Kidney (tissue), 14 donors: Measurements from ENCODE around the gene PEX16. TPM values are rescaled to one million over a fixed set of nuclear protein-coding genes. Genes with fewer than 3 reads are reported as not detected.

ENCODE experiments used
- DNase-seq, 5 donors: peaks; one replicate each; pipeline ENCODE4 v3.0.0-alpha.2; 2013 to 2020
- FAIRE-seq: peaks from 2 replicates; lab custom pipeline; 2012; peaks lifted over from hg19 to GRCh38; lab: Jason Lieb, UNC
- H3K27ac ChIP-seq, 2 donors: one replicate each; pipeline ENCODE4 v1.7.0; 2013; ENCODE audit warnings: low read depth in 2 of 2, low read length in 2 of 2, inconsistent platforms in 1 of 2
- H3K27me3 ChIP-seq: one replicate; pipeline ENCODE4 v1.7.1; 2013; ENCODE audit warnings: low read length, inconsistent platforms; ENCODE audit not compliant: control insufficient read depth, insufficient read depth
- H3K36me3 ChIP-seq, 3 donors: one replicate each; pipeline versions ENCODE4 v1.7.0 to v1.7.1; 2013; ENCODE audit warnings: low read length in 3 of 3, control low read depth in 1 of 3, inconsistent platforms in 1 of 3; ENCODE audit not compliant: insufficient read depth in 3 of 3, control insufficient read depth in 2 of 3
- H3K4me1 ChIP-seq, 3 donors: one replicate each; pipeline versions ENCODE4 v1.7.0 to v1.7.1; 2013; ENCODE audit warnings: low read length in 3 of 3, inconsistent platforms in 1 of 3, low read depth in 1 of 3; ENCODE audit not compliant: control insufficient read depth in 2 of 3, insufficient read depth in 2 of 3
- H3K4me3 ChIP-seq, 3 donors: one replicate each; pipeline versions ENCODE4 v1.7.0 to v1.8.1; 2013; ENCODE audit warnings: low read length in 3 of 3, control low read depth in 1 of 3, inconsistent platforms in 1 of 3
- H3K9ac ChIP-seq, 3 donors: one replicate each; pipeline versions ENCODE4 v1.7.0 to v1.7.1; 2013; ENCODE audit warnings: low read length in 3 of 3, control low read depth in 1 of 3, inconsistent platforms in 1 of 3
- H3K9me3 ChIP-seq, 3 donors: one replicate each; pipeline versions ENCODE4 v1.7.0 to v1.7.1; 2013; ENCODE audit warnings: low read length in 3 of 3, control low read depth in 1 of 3, inconsistent platforms in 1 of 3; ENCODE audit not compliant: control insufficient read depth in 2 of 3, insufficient read depth in 1 of 3
- intact Hi-C: fragments of 100-400 bp; cut with DNase I; formaldehyde crosslinking; loops from one replicate; pipeline ENCODE4 v1.11.1; 2022
- polyA plus RNA-seq: library from polyadenylated mRNA; stranded (reverse); fragments of 350-450 nt; fragmentation: Illumina TruSeq; extraction: RNeasy Lipid Tissue Mini Kit (QIAGEN cat#74804); gene quantifications from one replicate; pipeline ENCODE4 v1.2.3, GENCODE V29; 2014; ENCODE audit warnings: low read depth, low replicate concordance; ENCODE audit not compliant: insufficient read depth
- total RNA-seq: library from RNA; stranded (reverse); fragmentation: NEBNext Ultra II Directional; extraction: Animal tissue kit (Norgen Biotek cat#: 25700); gene quantifications from one replicate; pipeline ENCODE4 v1.2.1, GENCODE V29; 2021
- TF ChIP-seq, protein P1 (sequence below): IDR thresholded peaks from 3 replicates; pipeline ENCODE4 v1.5.1; 2012; ENCODE audit warnings: mild to moderate bottlenecking, moderate library complexity, borderline replicate concordance; ENCODE audit not compliant: insufficient read depth; ENCODE audit errors: extremely low read depth
- donor health status: control.
- donor health status: control.
- donor health status: control.
- donor health status: control.
- donor health status: control.
- donor health status: DM: yes; HTN: yes; CAD: no.
- donor health status: Normal renal cell carcinoma (clear cell type).

PEX16 gene
- total and polyA plus RNA-seq, 2 donors from 2014 or later = 38.4 to 46.0 TPM

DNA sequence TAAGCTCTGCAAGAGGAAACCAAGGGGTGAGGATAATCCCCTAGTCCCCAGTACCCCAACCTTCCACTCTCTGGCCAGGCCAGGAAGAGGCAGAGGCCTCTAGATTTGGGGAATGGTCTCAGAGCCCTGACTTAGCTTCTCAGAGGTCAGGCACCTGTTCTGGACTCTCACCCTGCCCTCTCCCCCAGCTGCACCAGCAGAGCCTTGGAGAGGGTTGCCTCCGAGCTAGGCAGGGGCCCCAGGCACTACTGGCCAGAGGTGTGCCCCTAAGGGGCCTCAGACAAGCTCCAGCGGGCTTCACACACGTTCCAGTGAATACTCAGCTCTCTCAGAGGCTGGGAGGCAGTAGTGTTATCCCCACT is 18.6 kb downstream of the PEX16 start:
- H3K4me3 ChIP-seq = peak overlapping the region in 2 of 3 donors; percentile 37 to 56
- no peak overlapping the region for H3K27ac ChIP-seq

DNA sequence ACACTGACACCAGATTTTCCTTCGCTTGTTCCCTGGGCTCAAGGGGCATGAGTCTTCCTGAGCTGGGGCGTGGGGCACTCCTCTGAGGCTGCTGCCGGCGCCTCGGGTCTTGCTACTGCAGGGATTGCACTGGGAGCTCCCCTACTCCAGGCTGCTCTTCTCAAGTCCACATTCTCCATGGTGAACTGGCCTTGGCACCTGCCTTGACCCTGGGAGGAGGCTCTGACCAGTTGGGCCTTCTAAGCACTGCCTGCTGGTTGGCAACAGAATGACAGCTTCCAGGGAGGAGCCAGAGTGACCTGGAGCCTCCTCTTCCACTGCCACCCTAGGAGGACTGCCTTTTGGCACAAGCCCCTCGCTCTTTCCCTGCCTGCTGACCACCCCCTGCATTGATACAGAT is 20.1 kb downstream of the PEX16 start:
- FAIRE-seq = no peak
- intact Hi-C loops = no loop called here
- no peaks in the 10 kb centered on the region for H3K36me3 ChIP-seq
- H3K9me3 ChIP-seq = no peaks in the 10 kb centered on the region
- H3K4me1 ChIP-seq = peaks cover 0 to 13% (median 4%) of the 10 kb centered on the region in 3 donors
- no peak overlapping the region for H3K9ac ChIP-seq
- no peak overlapping the region for H3K27ac ChIP-seq
- no peaks in the 10 kb centered on the region for H3K27me3 ChIP-seq
- peak in 1 of 5 donors; percentile 61 for DNase-seq
- no peak overlapping the region for H3K4me3 ChIP-seq
- TF ChIP-seq, protein P1, sequence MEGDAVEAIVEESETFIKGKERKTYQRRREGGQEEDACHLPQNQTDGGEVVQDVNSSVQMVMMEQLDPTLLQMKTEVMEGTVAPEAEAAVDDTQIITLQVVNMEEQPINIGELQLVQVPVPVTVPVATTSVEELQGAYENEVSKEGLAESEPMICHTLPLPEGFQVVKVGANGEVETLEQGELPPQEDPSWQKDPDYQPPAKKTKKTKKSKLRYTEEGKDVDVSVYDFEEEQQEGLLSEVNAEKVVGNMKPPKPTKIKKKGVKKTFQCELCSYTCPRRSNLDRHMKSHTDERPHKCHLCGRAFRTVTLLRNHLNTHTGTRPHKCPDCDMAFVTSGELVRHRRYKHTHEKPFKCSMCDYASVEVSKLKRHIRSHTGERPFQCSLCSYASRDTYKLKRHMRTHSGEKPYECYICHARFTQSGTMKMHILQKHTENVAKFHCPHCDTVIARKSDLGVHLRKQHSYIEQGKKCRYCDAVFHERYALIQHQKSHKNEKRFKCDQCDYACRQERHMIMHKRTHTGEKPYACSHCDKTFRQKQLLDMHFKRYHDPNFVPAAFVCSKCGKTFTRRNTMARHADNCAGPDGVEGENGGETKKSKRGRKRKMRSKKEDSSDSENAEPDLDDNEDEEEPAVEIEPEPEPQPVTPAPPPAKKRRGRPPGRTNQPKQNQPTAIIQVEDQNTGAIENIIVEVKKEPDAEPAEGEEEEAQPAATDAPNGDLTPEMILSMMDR = no peak

More for the DNA sequence above, 18.6 kb downstream of the PEX16 start:
- H3K9ac ChIP-seq = peak overlapping the region in 1 of 3 donors; percentile 26
- no peaks in the 10 kb centered on the region for H3K9me3 ChIP-seq
- H3K4me1 ChIP-seq = peaks cover 0 to 13% (median 4%) of the 10 kb centered on the region in 3 donors
- DNase-seq = no peak
- TF ChIP-seq, protein P1 = no peak
- intact Hi-C loops = no loop called here
- H3K27me3 ChIP-seq = no peaks in the 10 kb centered on the region
- FAIRE-seq = no peak
- H3K36me3 ChIP-seq = peaks cover 0 to 3% (median 0%) of the 10 kb centered on the region in 3 donors

DNA sequence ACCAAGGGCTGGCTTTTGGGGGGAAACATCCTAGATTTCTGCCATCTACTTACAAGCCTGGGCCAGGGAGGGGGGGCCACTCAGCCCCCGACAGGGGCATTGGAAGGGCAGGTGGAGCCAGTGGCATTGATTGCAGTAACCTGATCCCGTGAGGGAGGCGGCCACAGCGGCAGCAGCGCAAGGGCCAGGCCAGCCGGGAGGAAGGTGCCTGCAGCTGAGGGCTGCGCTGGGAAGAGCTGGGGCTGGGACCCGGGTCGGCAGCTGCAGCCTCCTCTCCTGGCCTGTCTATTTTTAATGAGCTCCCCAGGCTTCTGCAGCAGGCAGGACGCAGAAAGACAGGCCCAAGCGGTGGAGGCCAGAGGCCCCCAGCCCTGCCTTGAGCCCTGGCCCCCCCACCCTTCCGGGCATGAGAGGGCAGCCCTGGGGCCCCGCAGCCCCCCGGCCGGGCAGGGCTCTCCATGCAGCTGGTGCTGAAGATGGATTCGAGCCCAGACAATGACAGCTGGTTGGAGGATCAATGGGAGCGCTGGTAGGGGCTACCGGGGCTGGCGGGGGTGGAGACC is 21.2 kb downstream of the PEX16 start:
- no peaks in the 10 kb centered on the region for H3K36me3 ChIP-seq
- intact Hi-C loops = no loop called here
- FAIRE-seq (no peak), DNase-seq (peak; percentile 74 to 93 (median 92))
- H3K9me3 ChIP-seq = no peaks in the 10 kb centered on the region
- H3K9ac ChIP-seq = no peak overlapping the region
- peak overlapping the region in 1 of 3 donors; percentile 49 for H3K4me3 ChIP-seq
- no peaks in the 10 kb centered on the region for H3K27me3 ChIP-seq
- TF ChIP-seq, protein P1 = no peak
- H3K4me1 ChIP-seq = peaks cover 0 to 13% (median 4%) of the 10 kb centered on the region in 3 donors
- H3K27ac ChIP-seq = no peak overlapping the region
